Esophagus squamous epithelium (tissue), 5 donors: ENCODE results near the gene ARHGAP12. TPM values are rescaled to one million over a fixed set of nuclear protein-coding genes. Genes with fewer than 3 reads are reported as not detected.

ENCODE experiments used
- DNase-seq: peaks from one replicate; lab custom pipeline; 2025; lab: John Stamatoyannopoulos, UW
- H3K27ac ChIP-seq, 4 donors: fragments of 200-600 bp; sonication (generic); one replicate each; pipeline ENCODE4 v1.5.1; 2016 to 2019; ENCODE audit warnings: mild to moderate bottlenecking in 1 of 4
- H3K27me3 ChIP-seq, 4 donors: fragments of 200-600 bp; sonication (generic); 1 replicate in 3 of 4; 2 replicates in 1 of 4; pipeline versions ENCODE4 v1.5.1 to v1.6.0; 2017 to 2021; ENCODE audit warnings: antibody characterized with exemption in 1 of 4
- H3K36me3 ChIP-seq, 3 donors: fragments of 200-600 bp; sonication (generic); one replicate each; pipeline ENCODE4 v1.5.1; 2016 to 2019
- H3K4me1 ChIP-seq, 3 donors: fragments of 200-600 bp; sonication (generic); one replicate each; pipeline ENCODE4 v1.5.1; 2017 to 2019
- H3K4me3 ChIP-seq, 4 donors: fragments of 200-600 bp; sonication (generic); 1 replicate in 3 of 4; 2 replicates in 1 of 4; pipeline ENCODE4 v1.5.1; 2016 to 2019; ENCODE audit warnings: mild to moderate bottlenecking in 2 of 4, moderate library complexity in 1 of 4
- H3K9me3 ChIP-seq, 3 donors: fragments of 200-600 bp; sonication (generic); one replicate each; pipeline ENCODE4 v1.5.1; 2016 to 2019
- CTCF ChIP-seq, 6 experiments: fragments of 450-650 bp in 4 of 6; fragments of 200-600 bp in 2 of 6; sonication (generic) in 2 of 6; IDR thresholded peaks; one replicate each; pipeline ENCODE4 v1.5.1; 2016 to 2019; ENCODE audit warnings: antibody characterized with exemption in 6 of 6, mild to moderate bottlenecking in 4 of 6, moderate library complexity in 4 of 6
- POLR2A ChIP-seq, 4 donors: fragments of 450-650 bp; IDR thresholded peaks; one replicate each; pipeline ENCODE4 v1.6.1; 2017; ENCODE audit warnings: antibody characterized with exemption in 4 of 4, mild to moderate bottlenecking in 4 of 4, moderate library complexity in 3 of 4
- WGBS, 2 donors: methylation state at CpG; one replicate each; pipeline ENCODE4 v1.1.5; 2018; 5-methylcytosine and 5-hydroxymethylcytosine counted together
- intact Hi-C: fragments of 100-400 bp; cut with DNase I; formaldehyde crosslinking; loops from one replicate; pipeline ENCODE4 v1.15.0; 2022
- total RNA-seq, 4 donors: library from RNA; depleted of rRNA; stranded (reverse); fragments of >200 nt; gene quantifications; one replicate each; pipeline ENCODE4 v1.1.0, GENCODE V29; 2016
- donor health status: DM: yes; HTN: yes; CAD: no.

ARHGAP12 gene
- total RNA-seq, 4 donors from 2014 or later, result 8.5 to 31.3 (median 16.9) TPM

- 74 to 81% methylated on average over 4 of the region's 4 CpGs for WGBS, 2 donors
- H3K9me3 ChIP-seq, result no peaks in the 10 kb centered on the region
- no peak for TF ChIP-seq POLR2A (IDR thresholded peaks at IDR 0.05)
- no peak for TF ChIP-seq CTCF (IDR thresholded peaks at IDR 0.05)
- DNase-seq, result no peak
- no peaks in the 10 kb centered on the region for H3K4me1 ChIP-seq
- H3K4me3 ChIP-seq, result no peak overlapping the region
- no peaks in the 10 kb centered on the region for H3K27me3 ChIP-seq
- H3K27ac ChIP-seq, result no peak overlapping the region
- intact Hi-C loops, result no loop called here
- H3K36me3 ChIP-seq, result peaks cover 0 to 38% (median 0%) of the 10 kb centered on the region in 3 donors
Observed at GRCh38 chr10:31822150-31822549, 106.5 kb downstream of the ARHGAP12 start.

- Histone ChIP-seq H3K27ac (no peak overlapping the region), H3K4me3 (no peak overlapping the region), H3K27me3 (no peaks in the 10 kb centered on the region), H3K36me3 (peaks cover 0 to 41% (median 0%) of the 10 kb centered on the region in 3 donors), H3K4me1 (no peaks in the 10 kb centered on the region), H3K9me3 (no peaks in the 10 kb centered on the region)
- 95 to 96% methylated on average over 3 of the region's 3 CpGs for WGBS, 2 donors
- no peak for DNase-seq
- TF ChIP-seq CTCF (IDR thresholded peaks at IDR 0.05), result no peak
- TF ChIP-seq POLR2A (IDR thresholded peaks at IDR 0.05), result no peak
- intact Hi-C loops, result no loop called here
Observed at GRCh38 chr10:31820778-31821369, 107.8 kb downstream of the ARHGAP12 start.

- no peak overlapping the region for H3K4me3 ChIP-seq
- DNase-seq, result no peak
- H3K36me3 ChIP-seq, result peaks cover 0 to 37% (median 0%) of the 10 kb centered on the region in 3 donors
- H3K9me3 ChIP-seq, result no peaks in the 10 kb centered on the region
- intact Hi-C loops, result no loop called here
- no peaks in the 10 kb centered on the region for H3K27me3 ChIP-seq
- no peak overlapping the region for H3K27ac ChIP-seq
- H3K4me1 ChIP-seq, result no peaks in the 10 kb centered on the region
- no peak for TF ChIP-seq CTCF (IDR thresholded peaks at IDR 0.05)
- no peak for TF ChIP-seq POLR2A (IDR thresholded peaks at IDR 0.05)
Observed at GRCh38 chr10:31820096-31820495, 108.5 kb downstream of the ARHGAP12 start.

- TF ChIP-seq CTCF (IDR thresholded peaks at IDR 0.05) (no peak), POLR2A (IDR thresholded peaks at IDR 0.05) (no peak)
- no peak overlapping the region for H3K27ac ChIP-seq
- no peaks in the 10 kb centered on the region for H3K4me1 ChIP-seq
- no peak overlapping the region for H3K4me3 ChIP-seq
- DNase-seq, result no peak
- WGBS, 2 donors, result 69 to 76% methylated on average over 2 of the region's 3 CpGs
- no peaks in the 10 kb centered on the region for H3K9me3 ChIP-seq
- intact Hi-C loops, result loop anchor here (10.0 kb wide), 1 partner anchor 1035 kb away; no protein-coding TSS in a partner anchor
- H3K27me3 ChIP-seq, result no peaks in the 10 kb centered on the region
- peaks cover 0 to 42% (median 0%) of the 10 kb centered on the region in 3 donors for H3K36me3 ChIP-seq
Observed at GRCh38 chr10:31819391-31819820, 109.2 kb downstream of the ARHGAP12 start.

- H3K27ac ChIP-seq, result no peak overlapping the region
- no peaks in the 10 kb centered on the region for H3K27me3 ChIP-seq
- H3K4me3 ChIP-seq, result no peak overlapping the region
- H3K36me3 ChIP-seq, result peaks cover 0 to 55% (median 0%) of the 10 kb centered on the region in 3 donors
- no peaks in the 10 kb centered on the region for H3K9me3 ChIP-seq
- DNase-seq, result no peak
- TF ChIP-seq CTCF (IDR thresholded peaks at IDR 0.05) (no peak), POLR2A (IDR thresholded peaks at IDR 0.05) (no peak)
- 83% methylated on average over 2 of the region's 2 CpGs for WGBS, 2 donors
- intact Hi-C loops, result loop anchor here (10.0 kb wide), 1 partner anchor 1032 kb away; no protein-coding TSS in a partner anchor
- no peaks in the 10 kb centered on the region for H3K4me1 ChIP-seq
Observed at GRCh38 chr10:31816318-31816717, 112.3 kb downstream of the ARHGAP12 start.
